ENCODE results near the gene TCF4. TPM values are rescaled to one million over a fixed set of nuclear protein-coding genes. Genes with fewer than 3 reads are reported as not detected.

TCF4 gene
- total RNA-seq, 1 donor from 2014 or later: 56.8 TPM

- TF ChIP-seq, protein P1, sequence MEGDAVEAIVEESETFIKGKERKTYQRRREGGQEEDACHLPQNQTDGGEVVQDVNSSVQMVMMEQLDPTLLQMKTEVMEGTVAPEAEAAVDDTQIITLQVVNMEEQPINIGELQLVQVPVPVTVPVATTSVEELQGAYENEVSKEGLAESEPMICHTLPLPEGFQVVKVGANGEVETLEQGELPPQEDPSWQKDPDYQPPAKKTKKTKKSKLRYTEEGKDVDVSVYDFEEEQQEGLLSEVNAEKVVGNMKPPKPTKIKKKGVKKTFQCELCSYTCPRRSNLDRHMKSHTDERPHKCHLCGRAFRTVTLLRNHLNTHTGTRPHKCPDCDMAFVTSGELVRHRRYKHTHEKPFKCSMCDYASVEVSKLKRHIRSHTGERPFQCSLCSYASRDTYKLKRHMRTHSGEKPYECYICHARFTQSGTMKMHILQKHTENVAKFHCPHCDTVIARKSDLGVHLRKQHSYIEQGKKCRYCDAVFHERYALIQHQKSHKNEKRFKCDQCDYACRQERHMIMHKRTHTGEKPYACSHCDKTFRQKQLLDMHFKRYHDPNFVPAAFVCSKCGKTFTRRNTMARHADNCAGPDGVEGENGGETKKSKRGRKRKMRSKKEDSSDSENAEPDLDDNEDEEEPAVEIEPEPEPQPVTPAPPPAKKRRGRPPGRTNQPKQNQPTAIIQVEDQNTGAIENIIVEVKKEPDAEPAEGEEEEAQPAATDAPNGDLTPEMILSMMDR (IDR thresholded peaks at IDR 0.05; ENCODE audit: unreplicated experiment): no peak
- no peak overlapping the region for H3K4me3 Mint-ChIP-seq (ENCODE audit: low read depth)
- H3K4me1 Mint-ChIP-seq (ENCODE audit: low read depth): peaks cover 3% of the 10 kb centered on the region
- no peak for DNase-seq (ENCODE audit: low spot score, unreplicated experiment)
- H3K9me3 Mint-ChIP-seq (ENCODE audit: low read depth): no peaks in the 10 kb centered on the region
- H3K36me3 Mint-ChIP-seq (ENCODE audit: insufficient read depth): peaks cover 19% of the 10 kb centered on the region
- H3K27me3 Mint-ChIP-seq: no peaks in the 10 kb centered on the region
- peak overlapping the region; percentile 34 for H3K27ac Mint-ChIP-seq
These were observed 360.2 kb downstream of the TCF4 start for GRCh38 chr18:55227771-55228170.

GRCh38 chr18:55226044-55226443, 361.9 kb downstream of the TCF4 start:
- DNase-seq (ENCODE audit: low spot score, unreplicated experiment): no peak
- no peaks in the 10 kb centered on the region for H3K27me3 Mint-ChIP-seq
- H3K27ac Mint-ChIP-seq: no peak overlapping the region
- no peak overlapping the region for H3K4me3 Mint-ChIP-seq (ENCODE audit: low read depth)
- peaks cover 3% of the 10 kb centered on the region for H3K4me1 Mint-ChIP-seq (ENCODE audit: low read depth)
- H3K36me3 Mint-ChIP-seq (ENCODE audit: insufficient read depth): peaks cover 14% of the 10 kb centered on the region
- TF ChIP-seq, protein P1 (IDR thresholded peaks at IDR 0.05; ENCODE audit: unreplicated experiment): no peak
- H3K9me3 Mint-ChIP-seq (ENCODE audit: low read depth): no peaks in the 10 kb centered on the region

GRCh38 chr18:55224086-55224625, 363.8 kb downstream of the TCF4 start:
- no peak for DNase-seq (ENCODE audit: low spot score, unreplicated experiment)
- Mint-ChIP-seq H3K4me3 (ENCODE audit: low read depth) (no peak overlapping the region), H3K4me1 (ENCODE audit: low read depth) (peaks cover 3% of the 10 kb centered on the region), H3K9me3 (ENCODE audit: low read depth) (no peaks in the 10 kb centered on the region), H3K36me3 (ENCODE audit: insufficient read depth) (peaks cover 9% of the 10 kb centered on the region), H3K27me3 (no peaks in the 10 kb centered on the region), H3K27ac (peak overlapping the region; percentile 90)
- TF ChIP-seq, protein P1 (IDR thresholded peaks at IDR 0.05; ENCODE audit: unreplicated experiment): no peak

DNA sequence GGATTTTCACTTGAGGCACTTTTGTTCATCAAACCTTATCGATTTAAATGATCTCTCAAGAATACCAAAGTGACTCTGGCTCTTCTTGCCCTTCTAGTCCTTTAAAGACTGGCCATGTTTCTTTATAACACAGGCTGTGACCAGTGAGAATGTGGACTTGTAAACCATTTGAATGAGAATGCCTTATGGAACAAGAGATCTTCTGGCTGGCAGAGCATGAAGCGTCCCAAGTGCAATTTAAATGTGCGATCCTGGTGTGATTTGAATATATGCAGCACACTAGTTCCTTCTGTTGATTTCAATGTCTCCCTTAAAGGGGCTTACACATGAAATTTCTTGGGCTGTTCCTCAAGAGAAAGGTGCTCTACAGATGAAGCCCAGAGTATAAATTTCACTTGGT, 366.4 kb downstream of the TCF4 start:
- no peak for DNase-seq (ENCODE audit: low spot score, unreplicated experiment)
- Mint-ChIP-seq H3K9me3 (ENCODE audit: low read depth) (no peaks in the 10 kb centered on the region), H3K27ac (no peak overlapping the region), H3K4me3 (ENCODE audit: low read depth) (no peak overlapping the region), H3K4me1 (ENCODE audit: low read depth) (no peaks in the 10 kb centered on the region), H3K27me3 (peaks cover 2% of the 10 kb centered on the region), H3K36me3 (ENCODE audit: insufficient read depth) (peaks cover 4% of the 10 kb centered on the region)
- TF ChIP-seq, protein P1 (IDR thresholded peaks at IDR 0.05; ENCODE audit: unreplicated experiment): no peak

DNA sequence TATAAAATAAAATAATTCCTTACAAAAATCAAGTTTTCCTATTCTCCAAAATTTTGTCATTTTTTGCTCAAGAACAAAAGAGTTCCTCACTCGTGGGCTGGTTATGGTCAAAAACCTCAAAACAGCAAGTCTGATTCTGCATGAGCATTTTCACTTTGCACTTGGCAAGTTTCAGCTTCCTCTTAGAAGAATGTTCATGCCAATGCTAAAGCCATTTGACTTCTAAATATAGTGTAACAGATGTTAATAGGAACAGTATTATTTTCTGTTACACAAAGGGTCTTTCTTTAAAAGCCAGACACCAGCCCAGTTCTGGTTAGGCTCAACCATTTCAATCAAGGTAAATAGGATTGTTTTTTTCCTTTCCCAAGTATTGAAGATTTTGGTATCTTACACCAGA, 367.5 kb downstream of the TCF4 start:
- Mint-ChIP-seq H3K27ac (no peak overlapping the region), H3K9me3 (ENCODE audit: low read depth) (no peaks in the 10 kb centered on the region), H3K4me1 (ENCODE audit: low read depth) (no peaks in the 10 kb centered on the region), H3K4me3 (ENCODE audit: low read depth) (no peak overlapping the region), H3K36me3 (ENCODE audit: insufficient read depth) (peaks cover 4% of the 10 kb centered on the region), H3K27me3 (peaks cover 2% of the 10 kb centered on the region)
- TF ChIP-seq, protein P1 (IDR thresholded peaks at IDR 0.05; ENCODE audit: unreplicated experiment): no peak
- DNase-seq (ENCODE audit: low spot score, unreplicated experiment): no peak
